ENCODE data around the gene ISYNA1. TPM values are rescaled to one million over a fixed set of nuclear protein-coding genes. Genes with fewer than 3 reads are reported as not detected.
A peak's percentile ranks its signal among the peaks of the same experiment; 100 is the strongest.

ISYNA1 gene
- total and polyA plus RNA-seq, 2 of the 13 experiments (the other 11 are each of a cell fraction or from before 2014, with no cell fraction given), result 29.6 to 48.5 TPM

DNA sequence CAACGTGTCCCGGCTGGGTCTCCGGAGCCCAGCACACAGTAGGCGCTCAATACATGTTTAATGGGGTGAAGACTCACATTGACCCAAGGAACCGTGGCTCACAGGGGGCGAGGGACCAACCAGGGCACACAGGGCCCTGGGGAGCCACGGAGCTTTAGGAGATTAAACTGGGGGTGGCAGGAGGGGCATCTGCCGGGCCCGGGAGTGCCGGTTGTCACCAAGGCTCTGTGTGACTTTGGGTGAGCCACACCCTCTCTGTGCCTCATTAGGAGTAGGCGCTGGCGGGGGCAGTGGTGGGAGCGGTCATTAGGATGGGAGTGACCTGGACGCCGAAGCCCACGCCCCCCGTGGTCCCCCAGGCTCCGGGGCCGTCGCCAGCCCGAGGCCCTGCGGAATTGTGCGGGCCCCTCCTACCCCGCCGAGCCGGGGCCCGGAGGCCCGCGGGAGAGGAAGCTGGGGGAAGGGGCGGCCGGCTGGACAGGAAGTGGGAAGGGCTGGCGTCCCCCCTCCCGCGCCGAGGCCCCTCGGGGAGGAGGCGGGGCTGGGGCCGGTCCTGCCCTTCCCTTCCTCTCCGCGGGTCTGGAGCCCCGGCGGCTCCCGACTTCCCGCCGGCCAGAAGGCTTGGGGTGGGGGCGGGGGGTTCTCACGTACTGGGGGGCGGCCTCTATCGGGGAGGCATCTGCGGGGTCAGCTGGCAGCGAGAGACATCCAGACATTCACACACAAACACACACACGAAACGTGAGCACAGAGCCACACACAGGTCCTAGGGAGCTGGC is 20.5 kb downstream of the ISYNA1 start (continued):
- TF ChIP-seq, protein P1, sequence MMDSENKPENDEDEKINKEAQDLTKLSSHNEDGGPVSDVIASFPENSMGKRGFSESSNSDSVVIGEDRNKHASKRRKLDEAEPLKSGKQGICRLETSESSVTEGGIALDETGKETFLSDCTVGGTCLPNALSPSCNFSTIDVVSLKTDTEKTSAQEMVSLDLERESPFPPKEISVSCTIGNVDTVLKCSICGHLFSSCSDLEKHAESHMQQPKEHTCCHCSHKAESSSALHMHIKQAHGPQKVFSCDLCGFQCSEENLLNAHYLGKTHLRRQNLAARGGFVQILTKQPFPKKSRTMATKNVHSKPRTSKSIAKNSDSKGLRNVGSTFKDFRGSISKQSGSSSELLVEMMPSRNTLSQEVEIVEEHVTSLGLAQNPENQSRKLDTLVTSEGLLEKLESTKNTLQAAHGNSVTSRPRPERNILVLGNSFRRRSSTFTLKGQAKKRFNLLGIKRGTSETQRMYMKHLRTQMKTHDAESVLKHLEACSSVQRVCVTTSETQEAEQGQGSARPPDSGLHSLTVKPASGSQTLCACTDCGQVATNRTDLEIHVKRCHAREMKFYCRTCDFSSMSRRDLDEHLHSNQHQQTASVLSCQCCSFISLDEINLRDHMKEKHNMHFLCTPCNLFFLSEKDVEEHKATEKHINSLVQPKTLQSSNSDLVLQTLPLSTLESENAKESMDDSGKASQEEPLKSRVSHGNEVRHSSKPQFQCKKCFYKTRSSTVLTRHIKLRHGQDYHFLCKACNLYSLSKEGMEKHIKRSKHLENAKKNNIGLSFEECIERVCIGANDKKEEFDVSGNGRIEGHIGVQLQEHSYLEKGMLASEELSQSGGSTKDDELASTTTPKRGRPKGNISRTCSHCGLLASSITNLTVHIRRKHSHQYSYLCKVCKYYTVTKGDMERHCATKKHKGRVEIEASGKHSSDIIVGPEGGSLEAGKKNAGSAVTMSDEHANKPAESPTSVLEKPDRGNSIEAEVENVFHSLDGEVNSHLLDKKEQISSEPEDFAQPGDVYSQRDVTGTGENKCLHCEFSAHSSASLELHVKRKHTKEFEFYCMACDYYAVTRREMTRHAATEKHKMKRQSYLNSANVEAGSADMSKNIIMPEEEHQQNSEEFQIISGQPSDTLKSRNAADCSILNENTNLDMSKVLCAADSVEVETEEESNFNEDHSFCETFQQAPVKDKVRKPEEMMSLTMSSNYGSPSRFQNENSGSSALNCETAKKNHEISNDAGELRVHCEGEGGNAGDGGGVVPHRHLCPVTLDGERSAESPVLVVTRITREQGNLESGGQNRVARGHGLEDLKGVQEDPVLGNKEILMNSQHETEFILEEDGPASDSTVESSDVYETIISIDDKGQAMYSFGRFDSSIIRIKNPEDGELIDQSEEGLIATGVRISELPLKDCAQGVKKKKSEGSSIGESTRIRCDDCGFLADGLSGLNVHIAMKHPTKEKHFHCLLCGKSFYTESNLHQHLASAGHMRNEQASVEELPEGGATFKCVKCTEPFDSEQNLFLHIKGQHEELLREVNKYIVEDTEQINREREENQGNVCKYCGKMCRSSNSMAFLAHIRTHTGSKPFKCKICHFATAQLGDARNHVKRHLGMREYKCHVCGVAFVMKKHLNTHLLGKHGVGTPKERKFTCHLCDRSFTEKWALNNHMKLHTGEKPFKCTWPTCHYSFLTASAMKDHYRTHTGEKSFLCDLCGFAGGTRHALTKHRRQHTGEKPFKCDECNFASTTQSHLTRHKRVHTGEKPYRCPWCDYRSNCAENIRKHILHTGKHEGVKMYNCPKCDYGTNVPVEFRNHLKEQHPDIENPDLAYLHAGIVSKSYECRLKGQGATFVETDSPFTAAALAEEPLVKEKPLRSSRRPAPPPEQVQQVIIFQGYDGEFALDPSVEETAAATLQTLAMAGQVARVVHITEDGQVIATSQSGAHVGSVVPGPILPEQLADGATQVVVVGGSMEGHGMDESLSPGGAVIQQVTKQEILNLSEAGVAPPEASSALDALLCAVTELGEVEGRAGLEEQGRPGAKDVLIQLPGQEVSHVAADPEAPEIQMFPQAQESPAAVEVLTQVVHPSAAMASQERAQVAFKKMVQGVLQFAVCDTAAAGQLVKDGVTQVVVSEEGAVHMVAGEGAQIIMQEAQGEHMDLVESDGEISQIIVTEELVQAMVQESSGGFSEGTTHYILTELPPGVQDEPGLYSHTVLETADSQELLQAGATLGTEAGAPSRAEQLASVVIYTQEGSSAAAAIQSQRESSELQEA (CRISPR knock-in tag; IDR thresholded peaks at IDR 0.05; ENCODE audit: not compliant biosample characterization), result no peak
- TF ChIP-seq, protein P2, sequence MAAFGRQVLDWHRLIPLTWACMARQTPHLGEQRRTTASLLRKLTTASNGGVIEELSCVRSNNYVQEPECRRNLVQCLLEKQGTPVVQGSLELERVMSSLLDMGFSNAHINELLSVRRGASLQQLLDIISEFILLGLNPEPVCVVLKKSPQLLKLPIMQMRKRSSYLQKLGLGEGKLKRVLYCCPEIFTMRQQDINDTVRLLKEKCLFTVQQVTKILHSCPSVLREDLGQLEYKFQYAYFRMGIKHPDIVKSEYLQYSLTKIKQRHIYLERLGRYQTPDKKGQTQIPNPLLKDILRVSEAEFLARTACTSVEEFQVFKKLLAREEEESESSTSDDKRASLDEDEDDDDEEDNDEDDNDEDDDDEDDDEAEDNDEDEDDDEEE (CRISPR knock-in tag; IDR thresholded peaks at IDR 0.05), result peak; percentile 82; the same call in 1 of the 2 replicates
- TF ChIP-seq, protein P3, sequence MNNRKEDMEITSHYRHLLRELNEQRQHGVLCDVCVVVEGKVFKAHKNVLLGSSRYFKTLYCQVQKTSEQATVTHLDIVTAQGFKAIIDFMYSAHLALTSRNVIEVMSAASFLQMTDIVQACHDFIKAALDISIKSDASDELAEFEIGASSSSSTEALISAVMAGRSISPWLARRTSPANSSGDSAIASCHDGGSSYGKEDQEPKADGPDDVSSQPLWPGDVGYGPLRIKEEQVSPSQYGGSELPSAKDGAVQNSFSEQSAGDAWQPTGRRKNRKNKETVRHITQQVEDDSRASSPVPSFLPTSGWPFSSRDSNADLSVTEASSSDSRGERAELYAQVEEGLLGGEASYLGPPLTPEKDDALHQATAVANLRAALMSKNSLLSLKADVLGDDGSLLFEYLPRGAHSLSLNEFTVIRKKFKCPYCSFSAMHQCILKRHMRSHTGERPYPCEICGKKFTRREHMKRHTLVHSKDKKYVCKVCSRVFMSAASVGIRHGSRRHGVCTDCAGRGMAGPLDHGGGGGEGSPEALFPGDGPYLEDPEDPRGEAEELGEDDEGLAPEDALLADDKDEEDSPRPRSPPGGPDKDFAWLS (CRISPR knock-in tag; IDR thresholded peaks at IDR 0.05; ENCODE audit: borderline replicate concordance), result no peak
- TF ChIP-seq ZMAT3 (CRISPR knock-in tag; conservative IDR thresholded peaks at IDR 0.05) (0 out of 2 replicates have a peak, but pooled peaks have one; percentile 38), ZNF460 (CRISPR knock-in tag; IDR thresholded peaks at IDR 0.05; ENCODE audit: borderline replicate concordance) (no peak), ETV6 (CRISPR knock-in tag; conservative IDR thresholded peaks at IDR 0.05) (peak; percentile 88), ATF1 (CRISPR knock-in tag; IDR thresholded peaks at IDR 0.05) (no peak), ZNF557 (CRISPR knock-in tag; IDR thresholded peaks at IDR 0.05) (no peak), ZNF720 (CRISPR knock-in tag; IDR thresholded peaks at IDR 0.05) (no peak), ZSCAN31 (CRISPR knock-in tag; IDR thresholded peaks at IDR 0.05; ENCODE audit: low read depth) (no peak), YY1 (IDR thresholded peaks at IDR 0.05; ENCODE audit: insufficient read depth, insufficient replicate concordance, low read depth, low read length) (peak; percentile 16), PPARG (CRISPR knock-in tag; conservative IDR thresholded peaks at IDR 0.05) (no peak), ATAD3A (CRISPR knock-in tag; IDR thresholded peaks at IDR 0.05) (no peak)
- TF ChIP-seq, protein P4, sequence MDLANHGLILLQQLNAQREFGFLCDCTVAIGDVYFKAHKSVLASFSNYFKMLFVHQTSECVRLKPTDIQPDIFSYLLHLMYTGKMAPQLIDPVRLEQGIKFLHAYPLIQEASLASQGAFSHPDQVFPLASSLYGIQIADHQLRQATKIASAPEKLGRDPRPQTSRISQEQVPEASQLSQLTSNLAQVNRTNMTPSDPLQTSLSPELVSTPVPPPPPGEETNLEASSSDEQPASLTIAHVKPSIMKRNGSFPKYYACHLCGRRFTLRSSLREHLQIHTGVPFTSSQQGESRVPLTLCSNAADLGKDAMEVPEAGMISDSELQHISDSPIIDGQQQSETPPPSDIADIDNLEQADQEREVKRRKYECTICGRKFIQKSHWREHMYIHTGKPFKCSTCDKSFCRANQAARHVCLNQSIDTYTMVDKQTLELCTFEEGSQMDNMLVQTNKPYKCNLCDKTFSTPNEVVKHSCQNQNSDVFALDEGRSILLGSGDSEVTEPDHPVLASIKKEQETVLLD (CRISPR knock-in tag; IDR thresholded peaks at IDR 0.05; ENCODE audit: low read depth), result peak; percentile 89
- TF ChIP-seq, protein P5, sequence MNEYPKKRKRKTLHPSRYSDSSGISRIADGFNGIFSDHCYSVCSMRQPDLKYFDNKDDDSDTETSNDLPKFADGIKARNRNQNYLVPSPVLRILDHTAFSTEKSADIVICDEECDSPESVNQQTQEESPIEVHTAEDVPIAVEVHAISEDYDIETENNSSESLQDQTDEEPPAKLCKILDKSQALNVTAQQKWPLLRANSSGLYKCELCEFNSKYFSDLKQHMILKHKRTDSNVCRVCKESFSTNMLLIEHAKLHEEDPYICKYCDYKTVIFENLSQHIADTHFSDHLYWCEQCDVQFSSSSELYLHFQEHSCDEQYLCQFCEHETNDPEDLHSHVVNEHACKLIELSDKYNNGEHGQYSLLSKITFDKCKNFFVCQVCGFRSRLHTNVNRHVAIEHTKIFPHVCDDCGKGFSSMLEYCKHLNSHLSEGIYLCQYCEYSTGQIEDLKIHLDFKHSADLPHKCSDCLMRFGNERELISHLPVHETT (CRISPR knock-in tag; conservative IDR thresholded peaks at IDR 0.05), result peak; percentile 95
